GM18519 (cell line): ENCODE results near the gene SAGE1.
"Not testable (repeated sequence)": the region's sequence is repeated elsewhere in the genome, so short reads cannot be mapped to it uniquely, and the experiment has no call there.

Experiments
- ATAC-seq: cut with Tn5 transposase; IDR thresholded peaks from one replicate; pipeline ENCODE4 v1.9.1; 2021; ENCODE audit warnings: mild to moderate bottlenecking, moderate library complexity; ENCODE audit not compliant: unreplicated experiment, low FRiP score

The SAGE1 gene, protein sequence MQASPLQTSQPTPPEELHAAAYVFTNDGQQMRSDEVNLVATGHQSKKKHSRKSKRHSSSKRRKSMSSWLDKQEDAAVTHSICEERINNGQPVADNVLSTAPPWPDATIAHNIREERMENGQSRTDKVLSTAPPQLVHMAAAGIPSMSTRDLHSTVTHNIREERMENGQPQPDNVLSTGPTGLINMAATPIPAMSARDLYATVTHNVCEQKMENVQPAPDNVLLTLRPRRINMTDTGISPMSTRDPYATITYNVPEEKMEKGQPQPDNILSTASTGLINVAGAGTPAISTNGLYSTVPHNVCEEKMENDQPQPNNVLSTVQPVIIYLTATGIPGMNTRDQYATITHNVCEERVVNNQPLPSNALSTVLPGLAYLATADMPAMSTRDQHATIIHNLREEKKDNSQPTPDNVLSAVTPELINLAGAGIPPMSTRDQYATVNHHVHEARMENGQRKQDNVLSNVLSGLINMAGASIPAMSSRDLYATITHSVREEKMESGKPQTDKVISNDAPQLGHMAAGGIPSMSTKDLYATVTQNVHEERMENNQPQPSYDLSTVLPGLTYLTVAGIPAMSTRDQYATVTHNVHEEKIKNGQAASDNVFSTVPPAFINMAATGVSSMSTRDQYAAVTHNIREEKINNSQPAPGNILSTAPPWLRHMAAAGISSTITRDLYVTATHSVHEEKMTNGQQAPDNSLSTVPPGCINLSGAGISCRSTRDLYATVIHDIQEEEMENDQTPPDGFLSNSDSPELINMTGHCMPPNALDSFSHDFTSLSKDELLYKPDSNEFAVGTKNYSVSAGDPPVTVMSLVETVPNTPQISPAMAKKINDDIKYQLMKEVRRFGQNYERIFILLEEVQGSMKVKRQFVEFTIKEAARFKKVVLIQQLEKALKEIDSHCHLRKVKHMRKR

GRCh38 chrX:135893294-135893817 is at the start of gene SAGE1, which contains the start of gene CT45A10:
Gene SAGE1 (plus strand): TSS chrX:135893716. CDS start chrX:135896243, 2,527 bp downstream.
Gene CT45A10 (minus strand): TSS chrX:135893444. CDS start chrX:135885344, 8,100 bp downstream.
- ATAC-seq = no peak

DNA sequence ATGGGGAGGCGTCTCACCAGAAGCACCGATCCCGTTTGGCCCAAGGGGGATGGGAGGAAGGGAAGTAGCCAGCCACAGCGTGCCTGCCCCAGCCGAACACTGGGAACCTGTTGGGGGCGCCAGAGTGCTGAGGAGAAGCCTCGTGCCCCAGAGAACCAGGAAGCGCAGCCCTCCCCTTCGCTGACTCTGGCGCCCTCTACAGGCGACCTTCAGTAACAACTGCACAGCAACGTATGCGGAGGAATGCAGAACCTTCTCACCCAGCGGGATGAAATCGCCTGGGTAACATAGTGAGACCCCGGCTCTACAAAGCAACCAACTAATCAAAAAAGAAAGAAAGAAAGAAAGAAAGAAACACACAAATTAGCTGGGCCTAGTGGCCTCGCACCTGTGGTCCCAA is 39.1 kb upstream of the SAGE1 start, which contains the start of gene CT45A8:
Gene CT45A8 (minus strand): TSS at position 101 of the 400 bp plus-strand sequence. CDS start 3,755 bp downstream, outside the sequence.
- not testable (repeated sequence) for ATAC-seq

DNA sequence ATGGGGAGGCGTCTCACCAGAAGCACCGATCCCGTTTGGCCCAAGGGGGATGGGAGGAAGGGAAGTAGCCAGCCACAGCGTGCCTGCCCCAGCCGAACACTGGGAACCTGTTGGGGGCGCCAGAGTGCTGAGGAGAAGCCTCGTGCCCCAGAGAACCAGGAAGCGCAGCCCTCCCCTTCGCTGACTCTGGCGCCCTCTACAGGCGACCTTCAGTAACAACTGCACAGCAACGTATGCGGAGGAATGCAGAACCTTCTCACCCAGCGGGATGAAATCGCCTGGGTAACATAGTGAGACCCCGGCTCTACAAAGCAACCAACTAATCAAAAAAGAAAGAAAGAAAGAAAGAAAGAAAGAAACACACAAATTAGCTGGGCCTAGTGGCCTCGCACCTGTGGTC is 21.8 kb upstream of the SAGE1 start, which contains the start of gene CT45A9:
Gene CT45A9 (minus strand): TSS at position 101 of the 400 bp plus-strand sequence. CDS start 3,751 bp downstream, outside the sequence.
- ATAC-seq = not testable (repeated sequence)

GRCh38 chrX:135882741-135883140 is 10.8 kb upstream of the SAGE1 start:
- not testable (repeated sequence) for ATAC-seq

- ATAC-seq = not testable (repeated sequence)
Measured at GRCh38 chrX:135888230-135888629, 5.3 kb upstream of the SAGE1 start.

- ATAC-seq = not testable (repeated sequence)
Measured at GRCh38 chrX:135888976-135889375, 4.5 kb upstream of the SAGE1 start.

DNA sequence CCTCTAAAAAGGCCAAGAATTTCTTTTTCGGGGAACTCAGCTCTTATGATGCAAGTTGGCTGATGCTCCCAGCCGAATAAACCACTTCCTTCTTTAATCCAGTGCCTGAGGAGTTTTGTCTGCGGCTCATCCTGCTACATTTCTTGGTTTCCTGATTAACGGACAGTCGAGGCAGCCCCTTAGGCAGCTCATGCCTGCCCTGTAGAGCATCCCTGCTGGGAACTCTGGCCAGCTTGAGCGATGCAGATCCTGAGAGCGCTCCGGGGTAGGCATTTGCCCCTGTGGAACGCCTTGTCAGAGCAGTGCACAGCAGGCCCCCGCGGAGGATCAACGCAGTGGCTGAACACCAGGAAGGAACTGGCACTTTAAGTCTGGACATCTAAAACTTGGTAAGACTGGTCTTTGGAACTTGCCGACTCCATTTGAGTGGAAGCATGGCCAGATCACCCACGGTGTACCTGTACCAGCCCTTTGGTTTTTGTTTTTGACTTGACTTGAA is 3.4 kb upstream of the SAGE1 start:
- ATAC-seq = no peak

DNA sequence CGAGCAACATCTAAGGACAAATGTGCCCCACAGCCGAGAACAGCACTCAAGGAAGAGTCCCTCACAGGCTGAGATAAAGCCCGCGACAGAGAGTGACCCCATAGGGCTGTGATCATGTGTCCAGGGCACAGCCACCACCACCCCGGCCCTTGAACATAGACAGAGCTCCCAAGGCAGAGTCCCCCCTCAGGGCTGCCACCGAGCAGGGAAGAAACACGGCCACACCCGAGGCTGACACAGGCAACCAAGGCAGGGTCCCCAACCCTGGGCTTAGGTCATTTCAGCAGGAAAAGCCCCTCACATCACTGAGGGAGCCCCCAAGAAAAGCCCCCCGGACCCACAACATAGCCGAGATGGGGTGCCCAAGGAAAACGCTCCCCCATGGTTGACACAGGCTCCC is 735 bp upstream of the SAGE1 start:
- ATAC-seq = no peak

- ATAC-seq = no peak
Measured at GRCh38 chrX:135910251-135910650, 16.7 kb downstream of the SAGE1 start.

GRCh38 chrX:135914404-135914803 is 20.9 kb downstream of the SAGE1 start:
- no peak for ATAC-seq

GRCh38 chrX:135920516-135920915 is 27.0 kb downstream of the SAGE1 start:
- ATAC-seq = not testable (repeated sequence)

DNA sequence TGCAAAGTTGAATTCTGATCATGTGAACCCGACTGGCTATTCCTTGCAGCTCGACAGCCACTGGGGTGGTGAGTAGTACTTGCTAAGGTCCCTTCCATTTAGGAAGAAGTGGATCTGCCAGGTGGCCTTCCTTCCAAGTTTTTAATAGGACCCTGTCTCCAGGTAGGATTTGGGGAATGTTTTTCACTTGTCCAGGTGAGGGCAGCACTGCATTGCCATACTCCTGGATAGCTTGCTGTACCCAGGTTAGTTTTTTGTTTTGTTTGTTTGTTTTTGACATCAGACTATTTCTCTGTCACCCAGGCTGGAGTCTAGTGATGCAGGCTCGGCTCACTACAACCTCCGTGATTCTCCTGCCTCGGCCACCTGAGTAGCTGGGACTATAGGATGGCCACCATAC is 29.8 kb downstream of the SAGE1 start:
- ATAC-seq = no peak

DNA sequence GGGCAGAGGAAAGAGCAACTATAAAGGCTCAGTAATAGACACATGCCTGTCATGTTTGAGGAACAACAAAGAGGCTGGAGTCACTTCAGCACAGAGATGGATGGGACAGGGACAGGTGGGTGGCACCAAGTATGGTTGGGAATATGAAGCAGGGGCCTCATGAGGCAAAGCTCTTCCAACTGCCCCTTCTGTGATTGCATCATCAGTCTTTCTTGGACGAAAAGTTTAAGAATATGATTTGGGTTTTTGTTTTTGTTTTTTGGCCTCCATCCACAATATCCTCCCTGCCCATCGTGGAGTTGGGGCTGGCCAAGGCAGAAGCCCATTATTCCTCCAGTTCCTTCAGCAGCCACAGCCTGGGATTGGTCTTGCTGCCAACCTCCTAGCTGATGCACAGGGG is 34.4 kb downstream of the SAGE1 start:
- no peak for ATAC-seq

- no peak for ATAC-seq
Measured at GRCh38 chrX:135931644-135932487, 38.4 kb downstream of the SAGE1 start.

GRCh38 chrX:135944486-135944885 is 51.0 kb downstream of the SAGE1 start:
- no peak for ATAC-seq

DNA sequence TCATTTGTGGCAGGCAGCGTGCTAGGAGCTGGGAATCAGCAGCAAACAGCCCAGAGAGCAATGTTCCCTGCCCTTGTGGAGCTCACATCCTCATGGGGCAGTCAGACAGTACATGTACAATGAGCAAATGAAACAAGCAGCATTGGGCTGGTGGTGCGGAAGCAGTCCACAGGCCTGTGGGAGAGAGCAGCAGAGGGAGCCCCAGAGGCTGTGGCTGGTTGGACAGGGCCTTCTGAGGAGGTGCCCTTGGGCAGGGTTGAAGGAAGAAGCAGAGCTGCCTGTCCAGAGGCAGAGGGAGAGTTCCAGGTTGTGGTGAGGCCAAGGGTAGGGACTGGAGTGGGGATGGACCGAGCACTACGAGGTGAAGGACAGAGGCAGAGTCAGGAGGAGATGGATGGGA is 57.8 kb downstream of the SAGE1 start:
- no peak for ATAC-seq
